GM12872 (cell line): ENCODE data around the gene SEC14L3.

Experiments
- CTCF ChIP-seq: IDR thresholded peaks from 3 replicates; pipeline ENCODE4 v1.5.1; 2011; ENCODE audit warnings: low read depth, mild to moderate bottlenecking, low read length, moderate library complexity; ENCODE audit not compliant: insufficient read depth

Gene SEC14L3

DNA sequence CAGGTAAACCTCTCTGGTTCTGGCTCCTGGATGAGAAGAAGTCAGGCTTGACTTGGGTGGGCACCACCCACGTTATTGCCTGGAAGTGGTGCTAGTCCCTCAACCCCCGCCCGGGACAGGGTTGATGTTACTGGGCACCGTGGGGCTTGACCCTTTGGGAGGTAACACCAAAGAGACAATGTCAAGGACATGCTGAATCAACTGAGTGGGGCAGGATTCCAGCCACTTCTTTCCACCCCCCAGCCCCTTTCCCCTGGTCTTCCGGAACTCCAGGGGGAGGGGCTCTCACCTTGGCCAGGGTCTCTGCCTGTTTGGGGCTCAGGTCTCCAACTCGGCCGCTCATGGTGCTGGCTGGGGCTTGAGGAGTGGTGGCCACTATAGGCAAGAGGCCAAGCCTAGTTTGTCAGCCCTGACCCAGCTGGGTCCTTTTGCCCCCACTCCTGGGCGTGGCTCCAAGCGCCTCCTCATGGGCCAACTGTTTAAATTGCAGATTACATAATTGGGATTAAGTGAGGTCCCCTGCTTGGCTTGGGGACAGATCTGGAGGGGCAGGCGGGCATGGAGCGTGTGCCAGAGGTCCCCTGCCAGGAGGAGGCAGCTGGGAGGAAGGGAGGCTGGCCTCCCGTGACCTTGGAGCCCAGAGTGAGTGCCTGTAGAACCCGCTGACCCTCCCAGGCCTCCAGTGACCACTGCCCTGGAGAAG, at the start of gene SEC14L3:
TSS of gene SEC14L3 (minus strand) at position 402 of the 703 bp plus-strand sequence. CDS start at position 343, 59 bp downstream.
- no peak for TF ChIP-seq CTCF

GRCh38 chr22:30519842-30520425, 48.1 kb upstream of the SEC14L3 start:
- no peak for TF ChIP-seq CTCF

- no peak for TF ChIP-seq CTCF
Observed at GRCh38 chr22:30516731-30517130, 44.9 kb upstream of the SEC14L3 start.

- TF ChIP-seq CTCF = no peak
Observed at GRCh38 chr22:30516273-30516672, 44.5 kb upstream of the SEC14L3 start.

DNA sequence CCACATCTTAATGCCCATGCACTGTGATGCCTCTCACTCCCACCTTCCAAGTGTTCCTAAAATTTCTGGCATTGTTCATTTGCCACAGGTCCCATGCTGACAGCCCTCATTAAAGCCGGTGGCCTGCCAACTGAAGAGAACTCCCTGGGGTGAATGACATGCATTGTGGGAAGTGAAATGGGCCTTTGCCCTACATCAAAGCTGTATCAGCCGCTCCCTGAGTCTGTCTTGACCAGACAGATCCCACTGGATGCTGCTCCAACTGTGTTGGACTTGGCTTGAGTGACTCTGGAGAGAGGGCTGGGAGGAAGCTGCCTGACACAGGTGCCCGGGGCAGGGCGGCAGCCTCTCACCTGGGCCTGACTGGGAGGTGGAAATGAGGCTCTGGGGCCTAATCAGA, 42.4 kb upstream of the SEC14L3 start:
- TF ChIP-seq CTCF = no peak

DNA sequence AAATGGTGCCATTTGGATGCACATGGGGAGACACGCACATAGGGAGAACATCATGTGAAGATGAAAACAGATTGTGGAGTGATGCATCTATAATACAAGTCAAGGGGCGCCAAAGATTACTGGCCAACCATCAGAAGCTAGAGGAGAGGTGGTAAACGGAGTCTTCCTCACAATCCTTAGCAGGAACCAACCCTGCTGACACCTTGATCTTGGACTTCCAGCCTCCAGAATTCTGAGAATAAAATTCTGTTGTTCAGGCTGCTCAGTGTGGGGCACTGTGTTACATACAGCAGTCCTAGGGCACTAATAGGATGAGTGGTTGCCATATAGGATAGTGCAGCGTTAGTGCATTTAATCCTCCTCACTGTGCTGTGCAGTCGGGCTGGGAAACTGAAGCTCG, 41.6 kb upstream of the SEC14L3 start:
- TF ChIP-seq CTCF = no peak

DNA sequence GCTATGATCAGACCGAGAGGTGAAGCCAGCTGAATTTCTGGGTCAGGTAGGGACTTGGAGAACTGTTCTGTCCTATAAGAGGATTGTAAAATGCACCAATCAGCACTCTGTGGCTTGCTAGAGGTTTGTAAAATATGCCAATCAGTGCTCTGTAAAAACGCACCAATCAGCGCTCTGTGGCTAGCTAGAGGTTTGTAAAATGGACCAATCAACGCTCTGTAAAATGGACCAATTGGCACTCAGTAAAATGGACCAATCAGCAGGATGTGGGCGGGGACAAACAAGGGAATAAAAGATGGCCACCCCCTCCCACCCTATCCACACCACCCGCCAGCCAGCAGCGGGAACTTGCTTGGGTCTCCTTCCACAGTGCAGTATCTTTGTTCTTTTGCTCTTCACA, 40.1 kb upstream of the SEC14L3 start:
- no peak for TF ChIP-seq CTCF
